Caco-2 (cell line): ENCODE measurements around the gene POU2AF1. TPM values are rescaled to one million over a fixed set of nuclear protein-coding genes. Genes with fewer than 3 reads are reported as not detected.

Experiments used
- BruUV-seq: library from RNA; stranded (reverse); fragments of 400-500 nt; replicated peaks from 2 replicates; lab custom pipeline; 2021; lab: Mats Ljungman, UMichigan
- CTCF ChIA-PET: fragments of 300-600 bp; sonication (Branson Sonifier 250); formaldehyde crosslinking; loops from one replicate; lab custom pipeline; 2022; ENCODE audit warnings: antibody characterized with exemption; lab: Charles Lee
- POLR2A ChIA-PET: fragments of 300-600 bp; sonication (Branson Sonifier 250); formaldehyde crosslinking; loops from one replicate; lab custom pipeline; 2022; ENCODE audit warnings: antibody characterized with exemption; lab: Charles Lee
- DNase-seq, 2 experiments: peaks; one replicate each; pipeline versions ENCODE4 v3.0.0 to v3.0.0-alpha.2; 2020 to 2022
- H3K27me3 ChIP-seq: replicated peaks from 2 replicates; pipeline ENCODE4 v1.6.0; 2011; ENCODE audit warnings: low read length; ENCODE audit not compliant: control insufficient read depth, insufficient read depth
- H3K36me3 ChIP-seq: 2 replicates; pipeline ENCODE4 v1.5.1; 2011; ENCODE audit warnings: low read length; ENCODE audit not compliant: control insufficient read depth, insufficient read depth
- H3K4me1 ChIP-seq: fragments of 250-450 bp; sonication (Bioruptor Pico); 2 replicates; pipeline ENCODE4 v1.5.1; 2020; ENCODE audit warnings: mild to moderate bottlenecking
- H3K4me3 ChIP-seq: 2 replicates; pipeline ENCODE4 v1.5.1; 2011; ENCODE audit warnings: low read depth, mild to moderate bottlenecking, control low read depth, low read length
- H3K9me3 ChIP-seq: fragments of 250-450 bp; sonication (Bioruptor Pico); 2 replicates; pipeline ENCODE4 v1.5.1; 2020; ENCODE audit warnings: mild to moderate bottlenecking, moderate library complexity
- H3K27ac Mint-ChIP-seq: one replicate; pipeline ENCODE4 v1.8.0; 2022; ENCODE audit warnings: mixed read lengths; ENCODE audit not compliant: unreplicated experiment
- H3K27me3 Mint-ChIP-seq: one replicate; pipeline ENCODE4 v1.8.0; 2022; ENCODE audit warnings: mixed read lengths; ENCODE audit not compliant: insufficient read depth, unreplicated experiment
- H3K36me3 Mint-ChIP-seq: one replicate; pipeline ENCODE4 v1.8.0; 2022; ENCODE audit warnings: mild to moderate bottlenecking, mixed read lengths; ENCODE audit not compliant: insufficient read depth, unreplicated experiment
- H3K4me1 Mint-ChIP-seq: one replicate; pipeline ENCODE4 v1.8.0; 2022; ENCODE audit warnings: low read depth, mixed read lengths; ENCODE audit not compliant: unreplicated experiment
- H3K4me3 Mint-ChIP-seq: one replicate; pipeline ENCODE4 v1.8.0; 2022; ENCODE audit warnings: mild to moderate bottlenecking, moderate library complexity, mixed read lengths; ENCODE audit not compliant: unreplicated experiment
- H3K9me3 Mint-ChIP-seq: one replicate; pipeline ENCODE4 v1.8.0; 2022; ENCODE audit warnings: mixed read lengths; ENCODE audit not compliant: unreplicated experiment
- CTCF ChIP-seq, 2 experiments: fragments of 200-600 bp in 1 of 2; IDR thresholded peaks; 1 replicate in 1 of 2; 2 replicates in 1 of 2; pipeline versions ENCODE4 v1.5.1 to v1.8.0; 2011 to 2022; ENCODE audit warnings: antibody characterized with exemption in 1 of 2, control low read depth in 1 of 2, inconsistent platforms in 1 of 2, low read depth in 1 of 2, low read length in 1 of 2, mild to moderate bottlenecking in 1 of 2, moderate library complexity in 1 of 2; ENCODE audit not compliant: insufficient read depth in 1 of 2, severe bottlenecking in 1 of 2, unreplicated experiment in 1 of 2
- intact Hi-C: fragments of 100-400 bp; cut with micrococcal nuclease; formaldehyde crosslinking; loops from one replicate; pipeline ENCODE4 v1.10.0; 2022; ENCODE audit not compliant: unreplicated experiment
- total RNA-seq: library from RNA; stranded (reverse); gene quantifications from 2 replicates; pipeline ENCODE4 v1.2.3, GENCODE V29; 2022

The POU2AF1 gene
- total RNA-seq, 1 experiment from 2014 or later, result 2.7 TPM

DNA sequence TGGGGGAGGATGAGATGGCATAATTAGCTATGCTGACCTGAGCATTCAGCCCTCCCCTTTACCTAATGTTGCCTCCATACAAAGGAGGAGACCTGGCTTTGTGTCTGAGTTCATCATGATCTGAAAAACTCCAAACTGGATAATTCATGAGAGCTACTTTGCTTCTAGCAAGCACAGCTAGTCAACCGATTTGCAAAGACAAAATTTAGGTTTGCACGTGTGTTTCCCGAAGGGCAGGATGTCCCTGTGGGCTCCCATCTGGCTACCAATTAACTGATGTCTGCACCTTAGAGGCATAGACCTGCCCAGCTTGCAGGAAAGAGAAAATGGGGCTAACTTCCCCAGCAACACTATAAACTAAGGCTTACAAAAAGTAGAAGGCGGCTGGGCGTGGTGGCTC is 42.2 kb upstream of the POU2AF1 start:
- Mint-ChIP-seq H3K4me1 (peaks cover 20% of the 10 kb centered on the region), H3K27me3 (no peaks in the 10 kb centered on the region), H3K36me3 (no peaks in the 10 kb centered on the region), H3K9me3 (no peaks in the 10 kb centered on the region), H3K27ac (no peak overlapping the region), H3K4me3 (no peak overlapping the region)
- no TSS peak for BruUV-seq
- no peaks in the 10 kb centered on the region for H3K27me3 ChIP-seq
- POLR2A ChIA-PET, result interaction anchor here (0.6 kb wide), 1 partner anchor 177 kb away, joined by 4 read pairs; no protein-coding TSS in a partner anchor
- CTCF ChIA-PET, result interaction anchor here (0.6 to 4.7 kb wide), 3 partner anchors 25 to 138 kb away, joined by 3 to 99 read pairs (median 31); no protein-coding TSS in a partner anchor
- no peaks in the 10 kb centered on the region for H3K9me3 ChIP-seq
- TF ChIP-seq CTCF (IDR thresholded peaks at IDR 0.05; ENCODE audit: insufficient read depth in 1 of 2, low read depth in 1 of 2, low read length in 1 of 2, severe bottlenecking in 1 of 2, unreplicated experiment in 1 of 2), result no peak
- no peak overlapping the region for H3K4me3 ChIP-seq
- peaks cover 11% of the 10 kb centered on the region for H3K4me1 ChIP-seq
- no peak for DNase-seq
- H3K36me3 ChIP-seq, result no peaks in the 10 kb centered on the region
- intact Hi-C loops, result loop anchor here (10.0 kb wide), 1 partner anchor 706 kb away; the partner anchor contains the start of gene ARHGAP20

- Mint-ChIP-seq H3K4me3 (no peak overlapping the region), H3K9me3 (no peaks in the 10 kb centered on the region), H3K27me3 (no peaks in the 10 kb centered on the region), H3K36me3 (no peaks in the 10 kb centered on the region), H3K4me1 (peaks cover 20% of the 10 kb centered on the region), H3K27ac (no peak overlapping the region)
- DNase-seq, result no peak
- no TSS peak for BruUV-seq
- H3K36me3 ChIP-seq, result no peaks in the 10 kb centered on the region
- no peak for TF ChIP-seq CTCF (IDR thresholded peaks at IDR 0.05; ENCODE audit: insufficient read depth in 1 of 2, low read depth in 1 of 2, low read length in 1 of 2, severe bottlenecking in 1 of 2, unreplicated experiment in 1 of 2)
- intact Hi-C loops, result loop anchor here (10.0 kb wide), 1 partner anchor 705 kb away; the partner anchor contains the start of gene ARHGAP20
- ChIA-PET CTCF (interaction anchor here (1.1 kb wide), 1 partner anchor 9 kb away, joined by 3 read pairs; no protein-coding TSS in a partner anchor), POLR2A (no interaction called here)
- H3K4me1 ChIP-seq, result peaks cover 11% of the 10 kb centered on the region
- no peaks in the 10 kb centered on the region for H3K9me3 ChIP-seq
- H3K4me3 ChIP-seq, result no peak overlapping the region
- H3K27me3 ChIP-seq, result no peaks in the 10 kb centered on the region
Observed at GRCh38 chr11:111419641-111420327, 40.7 kb upstream of the POU2AF1 start.

DNA sequence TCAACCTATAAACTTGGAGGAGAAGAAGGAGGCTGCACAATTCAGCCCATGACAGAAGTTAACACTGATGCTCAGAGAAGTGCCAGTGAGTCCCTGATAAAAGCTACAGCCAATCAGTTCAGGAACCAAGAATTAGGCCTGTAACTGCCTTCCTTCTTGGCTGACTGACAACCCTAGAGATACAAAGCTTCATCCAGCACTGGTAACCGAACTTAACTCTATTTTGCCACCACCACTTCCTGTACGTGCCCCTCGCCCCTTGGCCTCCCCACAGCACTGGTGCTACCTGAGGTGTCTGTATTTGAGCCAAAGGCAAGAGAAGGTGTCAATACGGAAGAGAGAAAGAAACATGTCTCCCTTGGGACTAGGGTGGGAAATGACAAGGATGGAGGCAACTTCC is 40.1 kb upstream of the POU2AF1 start:
- no TSS peak for BruUV-seq
- Mint-ChIP-seq H3K36me3 (no peaks in the 10 kb centered on the region), H3K27me3 (no peaks in the 10 kb centered on the region), H3K4me1 (peaks cover 20% of the 10 kb centered on the region), H3K9me3 (no peaks in the 10 kb centered on the region), H3K4me3 (no peak overlapping the region), H3K27ac (no peak overlapping the region)
- ChIA-PET POLR2A (no interaction called here), CTCF (no interaction called here)
- H3K27me3 ChIP-seq, result no peaks in the 10 kb centered on the region
- no peak for DNase-seq
- TF ChIP-seq CTCF (IDR thresholded peaks at IDR 0.05; ENCODE audit: insufficient read depth in 1 of 2, low read depth in 1 of 2, low read length in 1 of 2, severe bottlenecking in 1 of 2, unreplicated experiment in 1 of 2), result no peak
- H3K4me3 ChIP-seq, result no peak overlapping the region
- H3K36me3 ChIP-seq, result no peaks in the 10 kb centered on the region
- H3K9me3 ChIP-seq, result no peaks in the 10 kb centered on the region
- intact Hi-C loops, result no loop called here
- H3K4me1 ChIP-seq, result peaks cover 11% of the 10 kb centered on the region
